Spleen (tissue), 3 donors: ENCODE measurements around the gene KLRB1.
"Not testable (repeated sequence)": the region's sequence is repeated elsewhere in the genome, so short reads cannot be mapped to it uniquely, and the experiment has no call there.

Experiments
- POLR2A ChIP-seq, 3 donors: fragments of 450-650 bp; IDR thresholded peaks; one replicate each; pipeline ENCODE4 v1.5.1; 2017; ENCODE audit warnings: antibody characterized with exemption in 3 of 3, mild to moderate bottlenecking in 1 of 3
- POLR2AphosphoS5 ChIP-seq, 3 donors: sonication (generic); formaldehyde crosslinking; IDR thresholded peaks; one replicate each; pipeline ENCODE4 v1.5.1; 2017; ENCODE audit warnings: antibody characterized with exemption in 3 of 3

GRCh38 chr12:9566113-9566512 is 41.6 kb downstream of the KLRB1 start:
- not testable (repeated sequence) for TF ChIP-seq POLR2AphosphoS5, POLR2A (IDR thresholded peaks at IDR 0.05)
